GM15510 (cell line): ENCODE data around the gene SIM1.

Experiments
- POLR2A ChIP-seq: IDR thresholded peaks from 3 replicates; pipeline ENCODE4 v1.6.1; 2011; ENCODE audit warnings: borderline replicate concordance; ENCODE audit not compliant: insufficient read length; ENCODE audit errors: extremely low read depth

SIM1 gene

DNA sequence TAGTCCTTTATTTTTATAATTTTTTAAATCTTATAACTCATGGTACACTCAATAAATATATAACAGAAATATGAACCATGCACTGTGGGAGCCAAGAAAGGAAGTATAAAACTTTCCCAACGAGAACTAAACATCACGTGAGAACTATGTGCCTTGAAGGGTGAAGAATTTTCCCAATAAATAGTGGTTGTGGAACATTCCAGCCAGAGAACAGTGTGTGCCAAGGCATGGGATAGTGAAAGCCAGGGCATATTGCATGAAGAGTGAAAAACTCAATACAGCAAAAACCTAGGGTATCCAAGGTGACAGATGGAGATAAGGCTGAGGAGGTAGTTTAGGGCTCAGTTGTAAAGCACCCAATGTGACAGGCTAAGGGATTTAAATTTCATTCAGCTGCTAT is 86.1 kb downstream of the SIM1 start:
- no peak for TF ChIP-seq POLR2A

DNA sequence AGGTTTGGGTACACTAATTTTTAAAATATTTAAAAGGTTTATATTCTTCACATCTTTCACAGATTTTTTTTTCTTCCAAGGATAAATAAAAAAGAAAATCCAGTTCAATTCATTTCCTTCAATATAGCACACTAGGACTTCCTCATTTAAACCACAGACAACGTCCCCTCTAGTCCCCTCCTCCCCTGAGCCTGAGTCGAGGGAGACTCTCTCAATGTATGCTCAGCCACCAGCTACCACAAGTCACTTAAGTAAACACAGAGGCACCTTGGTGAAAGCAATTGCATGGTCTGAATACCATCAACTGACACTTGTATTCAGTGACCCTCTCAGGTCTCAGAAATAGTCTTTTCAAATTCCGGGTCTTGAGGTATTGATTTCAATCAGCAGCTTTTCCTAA is 88.6 kb downstream of the SIM1 start:
- no peak for TF ChIP-seq POLR2A

DNA sequence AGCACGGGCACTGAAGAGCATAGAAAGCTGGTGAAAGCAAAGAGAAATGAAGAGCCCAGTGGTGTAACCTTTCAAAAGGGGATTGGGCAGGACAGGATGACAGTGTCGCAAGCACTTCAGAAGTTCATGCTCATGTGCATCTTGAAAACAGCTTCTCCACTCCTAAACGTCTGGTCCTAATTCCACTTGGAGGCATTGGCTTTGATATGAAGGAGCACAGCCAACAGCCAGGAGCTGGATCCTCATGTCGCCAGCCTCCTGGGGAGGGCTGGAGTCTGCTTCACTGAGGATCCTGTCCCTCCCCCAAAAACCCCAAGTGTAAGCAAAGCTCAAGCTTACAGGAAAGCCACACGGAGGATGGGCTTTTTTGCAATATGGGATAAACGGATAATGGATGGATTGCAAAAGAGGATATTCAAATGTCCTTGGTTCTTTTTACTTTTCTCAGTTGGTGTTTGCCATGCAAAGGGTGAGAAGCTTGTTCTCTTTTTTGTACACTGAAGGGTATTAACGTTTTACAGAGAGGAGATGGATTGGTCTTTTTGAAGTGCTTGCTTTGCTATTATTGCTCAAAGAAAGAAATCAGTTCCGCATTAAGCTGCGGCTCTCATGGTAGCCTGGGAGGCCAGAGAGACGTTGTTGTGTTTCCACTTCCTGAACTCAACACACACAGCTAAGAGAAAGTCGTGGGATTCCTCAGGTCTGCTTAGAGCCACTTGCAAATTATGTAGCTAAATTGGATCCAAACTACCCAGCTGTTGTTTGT is 92.2 kb downstream of the SIM1 start:
- TF ChIP-seq POLR2A = no peak

DNA sequence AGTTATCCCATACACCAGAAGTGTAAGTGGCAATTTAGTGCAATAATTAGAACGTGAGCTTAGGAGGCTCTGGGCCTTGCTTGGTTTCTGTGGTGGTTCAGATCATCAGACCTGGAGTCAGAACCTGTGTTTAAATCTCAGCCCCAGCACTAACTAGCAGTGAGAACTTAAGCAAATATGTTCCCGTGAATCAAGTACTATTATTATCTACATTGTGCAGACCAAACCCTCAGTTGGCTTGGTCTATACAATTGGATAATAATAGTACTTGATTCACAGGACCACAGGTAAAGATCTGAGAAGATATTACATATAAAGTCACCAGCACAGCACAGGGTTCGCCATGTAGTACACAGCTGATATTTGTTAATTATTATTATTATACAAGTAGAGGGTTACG is 93.1 kb downstream of the SIM1 start:
- no peak for TF ChIP-seq POLR2A

DNA sequence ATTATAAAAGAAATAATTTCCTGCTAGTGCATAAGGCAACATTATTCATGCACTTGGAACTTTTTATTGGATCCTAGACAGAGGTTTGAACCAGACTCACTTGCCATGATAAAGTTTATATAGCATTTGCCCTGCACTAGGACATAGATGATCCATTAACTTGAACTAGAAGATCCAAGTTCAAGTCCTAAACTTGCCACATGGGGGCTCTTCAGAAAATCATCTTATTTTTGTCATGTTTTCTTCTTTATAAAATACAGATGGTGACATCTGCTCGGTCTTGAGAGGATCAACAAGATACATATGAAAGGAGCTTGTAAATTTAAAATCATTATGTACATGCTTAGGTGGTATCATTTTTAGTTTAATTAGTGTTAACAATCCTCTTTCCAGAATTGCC is 94.5 kb downstream of the SIM1 start:
- TF ChIP-seq POLR2A = no peak

DNA sequence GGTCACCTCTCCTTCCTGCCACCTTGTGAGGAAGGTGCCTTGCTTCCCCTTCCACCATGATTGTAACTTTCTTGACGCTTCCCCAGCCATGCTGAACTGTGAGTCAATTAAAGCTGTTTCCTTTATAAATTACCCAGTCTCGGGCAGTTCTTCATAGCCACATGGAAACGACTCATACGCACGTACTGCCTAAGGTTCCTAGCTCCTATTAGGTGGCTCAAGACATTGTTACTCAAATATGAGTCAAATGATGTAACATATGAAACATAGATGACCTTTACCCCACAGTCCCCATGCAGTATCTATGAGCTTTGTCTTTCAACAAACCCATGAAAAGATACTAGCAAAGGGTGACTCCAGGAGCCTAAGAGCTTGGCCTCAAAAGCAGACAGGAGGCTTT is 98.3 kb downstream of the SIM1 start:
- TF ChIP-seq POLR2A = no peak

DNA sequence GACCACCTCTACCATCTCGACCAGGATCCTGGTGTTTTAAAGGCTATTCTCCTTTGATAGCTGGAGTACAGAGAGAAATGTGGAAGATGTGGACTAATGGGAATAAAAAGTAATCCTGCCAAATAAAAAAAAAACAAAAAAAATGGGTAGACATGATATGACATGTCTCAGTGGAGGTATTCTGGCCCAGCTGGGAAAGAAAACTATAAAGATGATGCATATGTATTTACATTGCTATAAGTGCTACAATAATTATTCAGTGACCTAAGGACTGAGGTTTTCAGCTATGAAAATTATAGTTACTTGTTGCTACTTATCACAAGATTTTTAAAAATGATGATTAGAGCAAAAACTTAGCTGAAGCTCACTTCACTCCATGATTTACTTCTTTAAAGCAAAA is 101.1 kb downstream of the SIM1 start:
- TF ChIP-seq POLR2A = no peak

DNA sequence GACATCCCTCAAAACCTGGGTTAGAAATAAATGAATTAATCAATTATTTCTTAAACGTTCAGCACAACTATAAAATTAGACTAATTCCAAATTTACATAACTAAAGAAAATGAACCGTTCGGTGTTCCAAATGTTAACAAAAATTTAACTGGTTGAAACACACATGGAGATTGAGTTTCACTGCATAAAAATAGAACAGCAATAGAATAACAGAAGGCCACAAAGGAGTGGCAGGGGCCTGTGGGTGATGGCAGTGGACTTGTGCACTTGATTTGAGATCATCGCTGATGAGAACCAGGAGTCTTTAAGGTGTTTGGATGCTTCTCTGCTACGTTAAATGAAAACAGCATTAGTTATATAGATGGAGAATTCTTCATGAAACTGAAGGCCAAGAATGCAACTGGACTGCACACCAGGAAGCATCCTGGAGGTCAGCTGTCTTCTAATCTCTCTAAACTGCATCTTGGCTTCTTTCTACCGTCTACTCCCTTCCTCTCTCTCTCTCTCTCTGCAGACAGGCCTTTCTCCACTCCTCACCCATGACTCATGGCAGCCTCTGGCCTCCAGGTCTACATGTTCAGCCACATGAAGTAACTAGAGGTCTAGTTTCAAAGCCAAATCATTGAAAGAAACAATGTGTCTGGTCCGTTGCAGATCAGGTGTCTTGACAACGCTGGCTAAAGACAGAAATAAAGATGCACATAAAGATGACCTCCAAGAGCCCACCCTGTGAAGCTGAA is 111.3 kb downstream of the SIM1 start:
- no peak for TF ChIP-seq POLR2A

DNA sequence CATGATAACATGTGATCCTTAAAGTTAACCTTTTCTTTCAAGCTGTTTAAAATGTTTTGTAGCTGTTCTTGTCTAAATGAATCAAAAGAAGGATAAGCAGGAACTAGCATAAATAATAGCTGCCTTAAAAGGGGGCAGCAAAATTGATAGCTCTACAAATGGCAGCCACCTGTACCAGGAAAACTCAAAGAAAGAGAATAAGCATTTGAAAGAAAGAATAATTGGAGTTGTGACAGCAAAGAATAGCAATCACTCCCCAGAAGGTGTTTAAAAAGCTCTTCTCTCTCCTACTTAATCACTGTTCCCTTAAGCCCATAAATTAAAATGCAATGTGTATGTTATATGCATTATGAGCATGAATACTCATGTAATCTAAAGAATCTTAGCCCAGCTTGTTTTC is 114.6 kb downstream of the SIM1 start:
- no peak for TF ChIP-seq POLR2A

DNA sequence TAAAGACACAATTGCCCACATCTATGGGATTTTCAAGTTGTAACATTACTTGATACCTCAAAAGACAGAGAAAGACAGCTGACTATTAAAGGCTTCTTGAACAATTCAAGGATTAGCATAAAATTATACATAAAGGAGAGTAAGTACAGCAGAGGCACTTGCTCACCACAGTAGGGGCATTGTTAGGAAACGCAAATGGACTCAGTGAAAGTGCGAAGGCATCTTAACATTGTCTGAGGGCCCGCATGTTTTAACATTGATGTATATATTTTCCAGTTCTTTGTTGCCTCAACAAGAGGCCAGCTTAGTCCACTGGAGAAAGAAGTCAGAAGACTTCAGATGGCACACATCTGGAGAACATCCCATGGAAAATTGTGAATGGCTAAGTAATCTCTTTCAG is 115.4 kb downstream of the SIM1 start:
- TF ChIP-seq POLR2A = no peak

DNA sequence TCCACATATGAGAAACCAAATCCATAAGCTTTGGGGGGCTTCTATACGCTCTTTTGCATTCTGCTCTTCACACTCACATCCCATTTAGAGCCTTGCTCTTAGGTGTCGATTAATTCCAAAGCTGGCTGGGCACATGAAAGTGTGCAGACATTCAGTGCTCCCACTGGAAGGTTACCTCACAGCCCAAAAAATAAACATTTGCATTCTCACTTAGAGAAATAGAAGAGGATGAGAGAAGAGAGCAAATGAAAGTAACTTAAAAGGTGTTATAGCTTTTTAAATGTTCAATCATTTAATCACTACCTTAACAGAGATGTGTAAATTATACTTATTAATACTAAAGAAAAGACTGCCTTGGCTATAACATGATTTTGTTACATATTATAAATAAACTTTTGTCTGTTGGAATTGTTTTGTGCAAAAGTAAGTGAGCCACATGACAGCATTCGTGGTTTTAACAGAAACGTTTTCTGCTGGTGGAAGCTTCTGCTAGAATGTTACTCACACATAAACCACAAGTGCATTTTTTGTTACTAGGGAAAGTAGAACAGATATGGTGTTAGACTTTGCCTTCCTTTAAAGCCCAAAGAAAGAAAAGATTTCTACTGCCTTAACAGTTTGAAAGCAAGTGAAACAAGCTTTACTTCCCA is 116.7 kb downstream of the SIM1 start:
- TF ChIP-seq POLR2A = no peak

DNA sequence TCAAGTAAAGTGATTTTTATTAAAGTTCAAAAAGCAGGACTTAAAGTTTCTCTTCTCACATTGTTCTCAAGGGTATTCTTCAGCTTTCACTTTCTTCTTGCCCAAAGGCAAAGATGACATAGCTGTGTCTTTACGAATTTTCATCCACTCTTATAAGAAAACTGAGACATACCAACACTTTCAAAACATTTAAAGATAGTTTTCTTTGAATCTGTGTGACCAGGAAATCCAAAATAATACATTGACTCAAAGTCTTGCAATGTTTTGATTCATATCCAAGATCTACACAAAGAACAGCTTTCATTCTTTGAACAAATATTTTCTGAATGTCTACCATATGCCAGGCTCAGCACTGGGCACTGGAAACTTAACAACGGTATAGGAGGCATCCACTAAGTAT is 117.9 kb downstream of the SIM1 start:
- no peak for TF ChIP-seq POLR2A

DNA sequence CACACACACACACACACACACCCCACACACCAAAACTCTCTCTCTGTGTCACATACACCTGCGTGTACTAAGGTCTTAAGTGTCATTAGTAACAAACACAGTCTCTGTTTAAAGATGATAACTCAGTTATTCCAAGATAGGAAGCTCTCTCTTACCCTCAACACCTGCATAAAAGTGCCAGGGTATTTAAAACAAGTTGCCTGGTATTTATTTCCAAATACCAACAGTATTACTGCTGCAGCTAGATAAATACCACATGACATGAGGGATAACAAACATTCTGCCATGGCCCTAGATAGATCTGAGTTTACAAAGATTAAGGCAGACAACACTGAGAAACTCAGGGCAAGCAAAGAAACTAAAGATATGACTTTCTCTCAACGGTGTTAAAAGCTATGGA is 118.5 kb downstream of the SIM1 start:
- no peak for TF ChIP-seq POLR2A

DNA sequence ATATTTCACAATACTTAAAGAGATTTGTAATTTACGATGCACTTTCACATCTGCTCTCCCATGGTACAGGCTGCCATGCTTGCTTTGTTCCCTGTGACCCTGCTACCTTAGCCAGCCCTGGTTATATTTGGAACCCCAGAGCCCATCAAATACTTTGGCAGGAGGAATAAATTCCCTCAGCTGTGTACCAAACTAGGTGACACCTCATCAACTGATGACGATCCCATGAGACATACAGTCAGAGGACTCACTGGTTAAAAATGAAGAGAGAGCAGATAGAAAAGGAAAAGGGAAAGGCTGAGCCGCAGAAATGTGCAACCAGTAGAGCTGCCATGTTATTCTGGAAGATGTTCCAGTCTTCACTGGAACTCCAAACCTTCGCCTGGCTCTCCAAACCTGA is 120.0 kb downstream of the SIM1 start:
- TF ChIP-seq POLR2A = no peak

DNA sequence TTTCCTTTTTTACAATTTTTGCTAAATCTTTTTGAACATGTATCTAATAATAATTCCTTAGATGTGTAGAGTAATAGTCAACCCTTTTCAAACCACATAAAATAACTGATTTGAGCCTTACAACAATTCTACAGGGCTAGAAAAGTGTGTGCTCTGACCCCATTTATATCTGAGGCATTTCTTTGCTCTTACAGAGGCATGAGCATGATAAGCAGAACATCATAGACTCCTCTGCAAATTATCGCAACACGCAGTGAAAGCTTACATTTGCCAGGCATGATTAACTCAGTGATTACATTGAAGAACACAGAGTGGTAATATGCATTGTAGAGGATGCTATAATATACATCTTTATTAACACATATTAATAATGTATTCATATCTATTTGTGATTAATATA is 120.4 kb downstream of the SIM1 start:
- TF ChIP-seq POLR2A = no peak
